B cell (primary cell): Measurements from ENCODE around the gene MYG1. TPM values are rescaled to one million over a fixed set of nuclear protein-coding genes. Genes with fewer than 3 reads are reported as not detected.

ENCODE experiments used
- ATAC-seq: fragments of 200-7000 bp; cut with Tn5 transposase; one replicate; pipeline ENCODE4 v1.10.0; 2021; ENCODE audit warnings: low read depth, mild to moderate bottlenecking, moderate number of reproducible peaks, moderate library complexity
- CTCF ChIA-PET: fragments of 350-600 bp; sonication (Branson Sonifier 250); formaldehyde crosslinking; loops from one replicate; lab custom pipeline; 2021; ENCODE audit warnings: antibody characterized with exemption, inconsistent platforms; lab: Charles Lee
- POLR2A ChIA-PET: fragments of 350-600 bp; sonication (Branson Sonifier 250); formaldehyde crosslinking; loops from one replicate; lab custom pipeline; 2021; ENCODE audit warnings: antibody characterized with exemption; lab: Charles Lee
- DNase-seq: peaks from one replicate; pipeline ENCODE4 v3.0.0; 2013
- H2AFZ ChIP-seq: 2 replicates; pipeline ENCODE4 v1.6.1; 2012; ENCODE audit warnings: mild to moderate bottlenecking, low read depth, low read length; ENCODE audit not compliant: insufficient read depth, poor library complexity, severe bottlenecking
- H3K27ac ChIP-seq, 2 donors: 1 replicate in 1 of 2; 2 replicates in 1 of 2; pipeline ENCODE4 v1.5.1; 2012 to 2013; ENCODE audit warnings: low read length in 2 of 2, mild to moderate bottlenecking in 2 of 2, moderate library complexity in 1 of 2
- H3K27me3 ChIP-seq, 4 experiments: fragments of 200-600 bp in 1 of 4; sonication (generic) in 1 of 4; replicated peaks in 1 of 4; 1 replicate in 2 of 4; 2 replicates in 2 of 4; pipeline versions ENCODE4 v1.6.1 to v1.7.0; 2013 to 2016; ENCODE audit warnings: low read length in 3 of 4, mild to moderate bottlenecking in 2 of 4, mixed read lengths in 1 of 4, moderate library complexity in 1 of 4; ENCODE audit not compliant: insufficient read depth in 4 of 4, control insufficient read depth in 3 of 4; ENCODE audit errors: control extremely low read depth in 1 of 4
- H3K36me3 ChIP-seq, 2 experiments: replicated peaks in 1 of 2; 1 replicate in 1 of 2; 2 replicates in 1 of 2; pipeline versions ENCODE4 v1.6.1 to v1.7.1; 2013; ENCODE audit warnings: low read length in 1 of 2; ENCODE audit not compliant: insufficient read depth in 2 of 2, control insufficient read depth in 1 of 2; ENCODE audit errors: control extremely low read depth in 1 of 2, extremely low read depth in 1 of 2
- H3K4me1 ChIP-seq, 2 donors: fragments of 200-600 bp in 1 of 2; sonication (generic) in 1 of 2; 1 replicate in 1 of 2; 2 replicates in 1 of 2; pipeline versions ENCODE4 v1.5.1 to v1.6.1; 2013 to 2017; ENCODE audit warnings: low read length in 2 of 2; ENCODE audit not compliant: control insufficient read depth in 2 of 2, insufficient read depth in 2 of 2
- H3K4me2 ChIP-seq: replicated peaks from 2 replicates; pipeline ENCODE3; 2012; ENCODE audit warnings: mild to moderate bottlenecking, low read depth, low read length; ENCODE audit not compliant: poor library complexity, severe bottlenecking
- H3K4me3 ChIP-seq, 5 experiments: fragments of 200-600 bp in 1 of 5; sonication (generic) in 1 of 5; 1 replicate in 3 of 5; 2 replicates in 2 of 5; pipeline versions ENCODE4 v1.5.1 to v1.7.0; 2011 to 2016; ENCODE audit warnings: low read length in 4 of 5, mild to moderate bottlenecking in 4 of 5, low read depth in 2 of 5, control low read depth in 1 of 5, moderate library complexity in 1 of 5; ENCODE audit not compliant: insufficient read depth in 1 of 5; ENCODE audit errors: control extremely low read depth in 1 of 5, extremely low read depth in 1 of 5
- H3K79me2 ChIP-seq: fragments of 200-600 bp; sonication (generic); one replicate; pipeline ENCODE4 v1.6.0; 2016; ENCODE audit warnings: low read length; ENCODE audit not compliant: control insufficient read depth, insufficient read depth
- H3K9ac ChIP-seq: fragments of 200-600 bp; sonication (generic); 2 replicates; pipeline ENCODE4 v1.6.1; 2017; ENCODE audit warnings: mild to moderate bottlenecking, low read length, moderate library complexity
- H3K9me3 ChIP-seq, 3 donors: one replicate each; pipeline versions ENCODE4 v1.6.1 to v1.7.1; 2013; ENCODE audit warnings: low read length in 2 of 3; ENCODE audit not compliant: control insufficient read depth in 2 of 3, insufficient read depth in 1 of 3; ENCODE audit errors: control extremely low read depth in 1 of 3
- H4K20me1 ChIP-seq: 2 replicates; pipeline ENCODE4 v1.6.0; 2012; ENCODE audit warnings: mild to moderate bottlenecking, low read length; ENCODE audit not compliant: insufficient read depth, control insufficient read depth, poor library complexity, severe bottlenecking
- H3K27ac Mint-ChIP-seq: one replicate; pipeline ENCODE4 v1.8.0; 2021; ENCODE audit warnings: mixed read lengths
- H3K27me3 Mint-ChIP-seq: one replicate; pipeline ENCODE4 v1.8.0; 2021; ENCODE audit warnings: mixed read lengths
- H3K4me1 Mint-ChIP-seq: one replicate; pipeline ENCODE4 v1.8.0; 2021; ENCODE audit warnings: mixed read lengths
- H3K4me3 Mint-ChIP-seq: one replicate; pipeline ENCODE4 v1.8.0; 2021; ENCODE audit warnings: mixed read lengths
- H3K9me3 Mint-ChIP-seq: one replicate; pipeline ENCODE4 v1.8.0; 2022; ENCODE audit warnings: mixed read lengths; ENCODE audit not compliant: insufficient read depth
- EZH2 ChIP-seq: IDR thresholded peaks from 2 replicates; pipeline ENCODE4 v1.6.1; 2012; ENCODE audit warnings: borderline replicate concordance, low read depth, mild to moderate bottlenecking, moderate library complexity, low read length; ENCODE audit not compliant: insufficient read depth, poor library complexity, severe bottlenecking
- WGBS: methylation state at CpG from one replicate; pipeline ENCODE4 v1.1.5; 2013; ENCODE audit warnings: missing lambda C conversion rate; ENCODE audit not compliant: insufficient coverage; 5-methylcytosine and 5-hydroxymethylcytosine counted together
- intact Hi-C: fragments of 100-400 bp; cut with micrococcal nuclease; formaldehyde crosslinking; loops from one replicate; pipeline ENCODE4 v1.10.0; 2022
- polyA plus RNA-seq: library from polyadenylated mRNA; depleted of rRNA; stranded (reverse); fragments of >200 nt; gene quantifications from 2 replicates; pipeline ENCODE4 v1.2.3, GENCODE V29; 2012
- total RNA-seq, 2 donors: library from RNA; stranded (reverse); fragments of 120-200 nt in 1 of 2; gene quantifications; 1 replicate in 1 of 2; 2 replicates in 1 of 2; pipeline versions ENCODE4 v1.2.3 to v1.2.4, GENCODE V29; 2013 to 2022
- TF ChIP-seq, protein P1 (sequence below): fragments of 200-600 bp; IDR thresholded peaks from one replicate; pipeline ENCODE4 v1.8.0; 2022; ENCODE audit warnings: antibody characterized with exemption, mild to moderate bottlenecking

Gene MYG1
- total and polyA plus RNA-seq, 2 donors (not counting 1 experiment from before 2014, with no cell fraction given), result 46.4 to 48.4 TPM

DNA sequence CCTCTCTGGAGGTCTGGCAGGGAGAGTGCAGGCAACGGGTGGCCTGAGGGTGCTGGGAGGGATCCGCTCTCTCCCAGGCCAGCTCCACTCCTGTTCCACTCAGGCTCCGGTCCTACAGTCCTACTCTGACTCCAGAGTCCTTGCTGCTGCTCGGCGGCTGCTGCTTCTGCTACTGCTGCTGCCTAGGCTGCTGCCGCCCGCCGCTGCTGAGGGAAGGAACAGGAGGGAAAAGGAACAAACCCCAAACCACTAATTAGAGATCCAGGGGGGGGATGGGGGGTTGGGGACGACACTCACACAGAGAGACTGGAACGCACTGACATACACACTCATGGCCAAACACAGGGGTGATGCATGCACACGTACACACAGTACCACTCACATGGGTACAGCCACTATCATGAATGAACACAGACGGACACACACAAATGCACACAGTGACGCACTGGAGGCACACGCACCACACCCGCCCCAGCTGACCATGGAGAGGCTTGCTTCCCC lies 36.7 kb downstream of the MYG1 start, which contains the start of gene SP7:
SP7 (minus strand) TSS at position 174 of the 501 bp plus-strand sequence. CDS start 708 bp downstream, outside the sequence.
- Histone ChIP-seq H3K9me3 (peaks cover 0 to 4% (median 0%) of the 10 kb centered on the region in 3 donors), H3K4me1 (peaks cover 10 to 13% of the 10 kb centered on the region in 2 donors), H3K27ac (no peak within 1 kb of the TSS), H2AFZ (no peak within 1 kb of the TSS), H3K4me2 (no peak within 1 kb of the TSS), H3K36me3 (no peaks in the 10 kb centered on the region), H4K20me1 (no peaks in the 10 kb centered on the region), H3K79me2 (no peaks in the 10 kb centered on the region), H3K27me3 (peaks cover 0 to 49% (median 25%) of the 10 kb centered on the region in 4 experiments), H3K4me3 (no peak within 1 kb of the TSS), H3K9ac (no peak within 1 kb of the TSS)
- ChIA-PET CTCF (interaction anchor here (2.2 to 3.5 kb wide), 2 partner anchors 9 to 16 kb away, joined by 11 read pairs; no protein-coding TSS in a partner anchor), POLR2A (interaction anchor here (0.5 kb wide), 1 partner anchor 340 kb away, joined by 4 read pairs; no protein-coding TSS in a partner anchor)
- Mint-ChIP-seq H3K9me3 (no peaks in the 10 kb centered on the region), H3K27ac (peak within 1 kb of the TSS; percentile 23), H3K4me3 (no peak within 1 kb of the TSS), H3K27me3 (peaks cover 67% of the 10 kb centered on the region), H3K4me1 (peaks cover 10% of the 10 kb centered on the region)
- peak; percentile 67 for DNase-seq
- TF ChIP-seq, protein P1, sequence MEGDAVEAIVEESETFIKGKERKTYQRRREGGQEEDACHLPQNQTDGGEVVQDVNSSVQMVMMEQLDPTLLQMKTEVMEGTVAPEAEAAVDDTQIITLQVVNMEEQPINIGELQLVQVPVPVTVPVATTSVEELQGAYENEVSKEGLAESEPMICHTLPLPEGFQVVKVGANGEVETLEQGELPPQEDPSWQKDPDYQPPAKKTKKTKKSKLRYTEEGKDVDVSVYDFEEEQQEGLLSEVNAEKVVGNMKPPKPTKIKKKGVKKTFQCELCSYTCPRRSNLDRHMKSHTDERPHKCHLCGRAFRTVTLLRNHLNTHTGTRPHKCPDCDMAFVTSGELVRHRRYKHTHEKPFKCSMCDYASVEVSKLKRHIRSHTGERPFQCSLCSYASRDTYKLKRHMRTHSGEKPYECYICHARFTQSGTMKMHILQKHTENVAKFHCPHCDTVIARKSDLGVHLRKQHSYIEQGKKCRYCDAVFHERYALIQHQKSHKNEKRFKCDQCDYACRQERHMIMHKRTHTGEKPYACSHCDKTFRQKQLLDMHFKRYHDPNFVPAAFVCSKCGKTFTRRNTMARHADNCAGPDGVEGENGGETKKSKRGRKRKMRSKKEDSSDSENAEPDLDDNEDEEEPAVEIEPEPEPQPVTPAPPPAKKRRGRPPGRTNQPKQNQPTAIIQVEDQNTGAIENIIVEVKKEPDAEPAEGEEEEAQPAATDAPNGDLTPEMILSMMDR, result no peak
- no peak for TF ChIP-seq EZH2
- intact Hi-C loops, result no loop called here
- WGBS, result 5% methylated on average over 4 of the region's 15 CpGs
- peak; percentile 79 for ATAC-seq

DNA sequence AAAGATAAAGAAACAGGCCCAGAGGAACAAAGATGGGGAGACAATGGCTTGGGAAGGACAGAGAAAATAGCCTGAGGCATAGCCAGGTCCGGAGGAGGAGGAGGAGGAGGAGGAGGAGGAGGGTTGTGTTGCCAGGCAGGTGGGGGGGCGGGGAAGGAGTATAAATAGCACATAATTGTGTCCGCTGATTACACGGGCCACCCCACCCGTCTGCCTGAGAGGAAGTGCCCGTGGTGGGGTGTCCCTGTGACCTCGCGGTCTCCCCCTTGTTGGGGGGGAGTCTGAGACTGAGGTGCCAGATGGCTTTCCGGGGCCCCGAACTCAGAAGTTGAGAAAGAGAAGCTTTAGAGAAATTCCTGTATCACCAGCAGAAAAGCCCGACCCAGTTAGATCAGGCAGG lies 38.5 kb downstream of the MYG1 start:
- ATAC-seq (no peak), DNase-seq (no peak)
- ChIA-PET POLR2A (interaction anchor here (0.6 kb wide), 1 partner anchor 95 kb away, joined by 4 read pairs; no protein-coding TSS in a partner anchor), CTCF (no interaction called here)
- H3K27ac Mint-ChIP-seq, result no peak overlapping the region
- Histone ChIP-seq H3K79me2 (no peaks in the 10 kb centered on the region), H3K9me3 (peaks cover 0 to 4% (median 0%) of the 10 kb centered on the region in 3 donors), H3K36me3 (no peaks in the 10 kb centered on the region), H3K4me3 (no peak overlapping the region), H2AFZ (no peak overlapping the region), H3K4me2 (no peak overlapping the region), H3K4me1 (peaks cover 10 to 13% of the 10 kb centered on the region in 2 donors), H3K27ac (no peak overlapping the region), H4K20me1 (no peaks in the 10 kb centered on the region), H3K27me3 (peaks cover 0 to 46% (median 24%) of the 10 kb centered on the region in 4 experiments), H3K9ac (no peak overlapping the region)
- intact Hi-C loops, result no loop called here
- no peak for TF ChIP-seq EZH2
- TF ChIP-seq, protein P1, result no peak
- peaks cover 10% of the 10 kb centered on the region for H3K4me1 Mint-ChIP-seq
- H3K4me3 Mint-ChIP-seq, result no peak overlapping the region
- H3K27me3 Mint-ChIP-seq, result peaks cover 56% of the 10 kb centered on the region
- H3K9me3 Mint-ChIP-seq, result no peaks in the 10 kb centered on the region
- WGBS, result 7% methylated on average over 6 of the region's 11 CpGs
